Measurements from ENCODE around the gene VRK2. TPM values are rescaled to one million over a fixed set of nuclear protein-coding genes. Genes with fewer than 3 reads are reported as not detected.

The VRK2 gene
- total RNA-seq, 1 experiment from 2014 or later = 52.7 TPM

DNA sequence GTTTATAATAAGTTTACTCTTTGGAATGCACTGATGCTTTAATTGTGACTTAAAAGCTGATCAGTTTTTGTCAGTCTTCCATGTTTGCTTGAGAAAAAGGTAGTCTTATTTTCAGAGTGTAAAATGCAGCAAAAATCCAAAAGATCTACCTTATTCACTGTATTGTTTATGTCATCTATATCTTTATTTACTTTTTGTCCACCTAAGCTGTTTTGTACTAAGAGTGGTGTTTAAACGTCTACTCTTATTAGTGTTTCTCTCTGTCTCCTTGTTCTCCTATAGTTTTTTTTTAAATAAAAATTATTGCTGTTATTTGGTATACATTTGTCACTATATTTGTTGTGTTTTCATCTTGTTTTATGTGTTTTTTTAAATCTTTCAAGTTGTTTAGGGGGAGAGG is 50.4 kb downstream of the VRK2 start:
- Mint-ChIP-seq H3K36me3 (ENCODE audit: insufficient read depth, unreplicated experiment) (peaks cover 16% of the 10 kb centered on the region), H3K27ac (ENCODE audit: low read depth, unreplicated experiment) (peak overlapping the region; percentile 57), H3K27me3 (ENCODE audit: insufficient read depth, unreplicated experiment) (no peaks in the 10 kb centered on the region), H3K4me1 (ENCODE audit: insufficient read depth, unreplicated experiment) (peaks cover 13% of the 10 kb centered on the region), H3K4me3 (ENCODE audit: unreplicated experiment) (no peak overlapping the region), H3K9me3 (ENCODE audit: unreplicated experiment) (peaks cover 12% of the 10 kb centered on the region)
- ChIA-PET POLR2A (interaction anchor here (0.6 to 3.0 kb wide), 4 partner anchors 15 to 1262 kb away, joined by 3 to 10 read pairs (median 4); no protein-coding TSS in a partner anchor), CTCF (interaction anchor here (1.2 kb wide), 1 partner anchor 545 kb away, joined by 3 read pairs; no protein-coding TSS in a partner anchor)
- intact Hi-C loops (cut with micrococcal nuclease) = no loop called here
- no peak for DNase-seq (ENCODE audit: unreplicated experiment)
- TF ChIP-seq, protein P1, sequence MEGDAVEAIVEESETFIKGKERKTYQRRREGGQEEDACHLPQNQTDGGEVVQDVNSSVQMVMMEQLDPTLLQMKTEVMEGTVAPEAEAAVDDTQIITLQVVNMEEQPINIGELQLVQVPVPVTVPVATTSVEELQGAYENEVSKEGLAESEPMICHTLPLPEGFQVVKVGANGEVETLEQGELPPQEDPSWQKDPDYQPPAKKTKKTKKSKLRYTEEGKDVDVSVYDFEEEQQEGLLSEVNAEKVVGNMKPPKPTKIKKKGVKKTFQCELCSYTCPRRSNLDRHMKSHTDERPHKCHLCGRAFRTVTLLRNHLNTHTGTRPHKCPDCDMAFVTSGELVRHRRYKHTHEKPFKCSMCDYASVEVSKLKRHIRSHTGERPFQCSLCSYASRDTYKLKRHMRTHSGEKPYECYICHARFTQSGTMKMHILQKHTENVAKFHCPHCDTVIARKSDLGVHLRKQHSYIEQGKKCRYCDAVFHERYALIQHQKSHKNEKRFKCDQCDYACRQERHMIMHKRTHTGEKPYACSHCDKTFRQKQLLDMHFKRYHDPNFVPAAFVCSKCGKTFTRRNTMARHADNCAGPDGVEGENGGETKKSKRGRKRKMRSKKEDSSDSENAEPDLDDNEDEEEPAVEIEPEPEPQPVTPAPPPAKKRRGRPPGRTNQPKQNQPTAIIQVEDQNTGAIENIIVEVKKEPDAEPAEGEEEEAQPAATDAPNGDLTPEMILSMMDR (IDR thresholded peaks at IDR 0.05; ENCODE audit: unreplicated experiment) = no peak
- no TSS peak for BruUV-seq (replicated peaks)

DNA sequence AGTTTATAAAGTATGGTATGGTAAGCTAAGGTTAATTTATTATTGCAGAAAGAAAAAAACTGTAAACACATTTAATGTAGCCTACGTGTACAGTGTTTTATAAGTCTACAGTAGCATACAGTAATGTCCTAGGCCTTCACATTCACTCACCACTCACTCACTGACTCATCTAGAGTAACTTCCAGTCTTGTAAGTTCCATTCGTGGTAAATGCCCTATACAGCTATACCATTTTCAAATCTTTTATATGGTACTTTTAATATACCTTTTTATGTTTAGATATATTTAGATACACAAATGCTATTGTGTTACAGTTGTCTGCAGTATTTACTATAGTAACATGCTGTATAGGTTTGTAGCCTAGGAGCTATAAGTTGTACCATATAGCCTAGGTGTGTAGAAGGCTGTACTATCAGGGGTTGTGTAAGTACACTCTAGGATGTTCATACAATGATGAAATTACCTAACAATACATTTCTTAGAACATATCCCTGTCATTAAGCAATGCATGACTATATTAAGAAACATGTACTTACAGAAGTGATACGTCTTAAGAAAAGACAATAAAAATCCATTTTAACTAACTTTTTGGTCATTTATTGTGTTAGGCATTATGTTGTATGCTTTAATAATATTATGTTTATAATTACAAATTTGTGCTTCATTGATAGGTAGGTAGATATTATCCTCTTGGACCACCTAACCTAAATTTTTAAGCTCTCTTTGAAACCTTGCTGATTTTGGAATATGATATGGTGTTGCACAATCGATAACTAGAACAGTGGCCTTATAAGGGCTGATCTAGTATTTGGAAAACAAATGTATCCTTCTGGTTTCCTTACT is 51.9 kb downstream of the VRK2 start:
- H3K4me1 Mint-ChIP-seq (ENCODE audit: insufficient read depth, unreplicated experiment) = peaks cover 17% of the 10 kb centered on the region
- peak overlapping the region; percentile 59 for H3K27ac Mint-ChIP-seq (ENCODE audit: low read depth, unreplicated experiment)
- peaks cover 6% of the 10 kb centered on the region for H3K36me3 Mint-ChIP-seq (ENCODE audit: insufficient read depth, unreplicated experiment)
- ChIA-PET CTCF (interaction anchor here (0.6 to 3.0 kb wide), 7 partner anchors 24 to 547 kb away, joined by 3 to 7 read pairs (median 3); no protein-coding TSS in a partner anchor), POLR2A (interaction anchor here (0.6 to 4.8 kb wide), 10 partner anchors 10 to 52 kb away, joined by 3 to 38 read pairs (median 5); partner anchors contain the start of gene VRK2)
- no peaks in the 10 kb centered on the region for H3K27me3 Mint-ChIP-seq (ENCODE audit: insufficient read depth, unreplicated experiment)
- TF ChIP-seq, protein P1 (IDR thresholded peaks at IDR 0.05; ENCODE audit: unreplicated experiment) = no peak
- H3K9me3 Mint-ChIP-seq (ENCODE audit: unreplicated experiment) = peaks cover 12% of the 10 kb centered on the region
- DNase-seq (ENCODE audit: unreplicated experiment) = peak; percentile 67
- intact Hi-C loops (cut with micrococcal nuclease) = no loop called here
- no peak overlapping the region for H3K4me3 Mint-ChIP-seq (ENCODE audit: unreplicated experiment)
- TSS peak; percentile 67 for BruUV-seq (replicated peaks)

DNA sequence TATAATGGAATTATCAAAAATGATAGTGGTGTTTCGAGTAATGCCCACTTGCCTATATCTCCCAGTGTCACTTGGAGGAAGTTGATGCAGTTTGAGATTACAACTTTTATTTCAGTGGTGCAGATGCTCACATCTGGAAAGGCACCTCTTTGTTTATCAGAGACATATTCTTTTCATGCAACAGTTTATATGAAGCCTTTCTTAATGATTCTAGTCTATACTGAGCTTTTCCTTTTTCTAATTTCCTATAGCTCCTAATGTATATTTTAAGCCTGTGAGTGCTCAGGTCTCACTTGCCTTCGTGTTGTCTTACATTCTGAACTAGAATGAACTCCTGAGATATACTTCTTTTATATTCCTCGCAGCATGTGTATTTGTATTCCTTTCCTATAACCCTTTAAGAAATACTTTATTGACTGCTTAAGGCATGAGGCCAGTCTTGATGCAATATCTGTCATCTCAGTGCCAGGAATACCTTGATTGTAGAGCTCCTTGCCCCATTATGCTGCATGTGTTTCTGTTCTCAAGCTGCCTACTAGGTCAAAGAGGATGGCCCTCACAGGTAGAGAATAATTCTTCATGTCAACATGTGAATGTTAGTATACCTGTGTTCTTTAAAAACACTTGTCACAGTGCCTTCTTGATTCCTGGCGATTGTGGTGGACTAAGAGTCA is 52.6 kb downstream of the VRK2 start:
- Mint-ChIP-seq H3K4me1 (ENCODE audit: insufficient read depth, unreplicated experiment) (peaks cover 19% of the 10 kb centered on the region), H3K9me3 (ENCODE audit: unreplicated experiment) (peaks cover 12% of the 10 kb centered on the region), H3K36me3 (ENCODE audit: insufficient read depth, unreplicated experiment) (peaks cover 5% of the 10 kb centered on the region), H3K27me3 (ENCODE audit: insufficient read depth, unreplicated experiment) (no peaks in the 10 kb centered on the region), H3K27ac (ENCODE audit: low read depth, unreplicated experiment) (peak overlapping the region; percentile 59), H3K4me3 (ENCODE audit: unreplicated experiment) (no peak overlapping the region)
- BruUV-seq (replicated peaks) = TSS peak; percentile 31
- ChIA-PET POLR2A (interaction anchor here (0.9 to 4.8 kb wide), 8 partner anchors 9 to 288 kb away, joined by 4 to 38 read pairs (median 8); partner anchors contain the start of gene VRK2), CTCF (interaction anchor here (0.7 to 3.0 kb wide), 3 partner anchors 23 to 193 kb away, joined by 3 to 7 read pairs (median 3); no protein-coding TSS in a partner anchor)
- DNase-seq (ENCODE audit: unreplicated experiment) = no peak
- intact Hi-C loops (cut with micrococcal nuclease) = no loop called here
- TF ChIP-seq, protein P1 (IDR thresholded peaks at IDR 0.05; ENCODE audit: unreplicated experiment) = no peak

DNA sequence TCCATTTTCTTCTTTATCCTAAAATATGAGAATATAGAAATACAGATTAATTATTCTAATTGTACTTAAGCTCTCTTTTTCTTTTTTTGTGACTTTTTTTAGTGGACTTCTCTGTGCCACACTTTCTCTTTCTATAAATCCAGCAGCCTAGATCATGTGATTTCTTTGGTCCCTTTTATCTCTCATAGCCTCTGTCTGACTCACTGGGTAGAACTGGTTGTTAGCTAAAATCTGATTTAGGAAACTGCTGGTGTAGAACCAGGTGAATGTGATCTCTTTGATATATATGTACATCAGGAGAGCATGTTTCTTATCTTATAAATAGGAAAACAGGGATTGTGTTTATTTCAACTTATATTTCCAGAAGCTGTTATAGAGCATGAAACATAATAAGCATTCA is 54.9 kb downstream of the VRK2 start:
- Mint-ChIP-seq H3K9me3 (ENCODE audit: unreplicated experiment) (peaks cover 2% of the 10 kb centered on the region), H3K4me1 (ENCODE audit: insufficient read depth, unreplicated experiment) (peaks cover 19% of the 10 kb centered on the region), H3K4me3 (ENCODE audit: unreplicated experiment) (no peak overlapping the region), H3K36me3 (ENCODE audit: insufficient read depth, unreplicated experiment) (no peaks in the 10 kb centered on the region), H3K27me3 (ENCODE audit: insufficient read depth, unreplicated experiment) (no peaks in the 10 kb centered on the region), H3K27ac (ENCODE audit: low read depth, unreplicated experiment) (peak overlapping the region; percentile 59)
- intact Hi-C loops (cut with micrococcal nuclease) = no loop called here
- CTCF ChIA-PET = interaction anchor here (0.5 to 0.6 kb wide), 2 partner anchors 11 to 445 kb away, joined by 3 read pairs; no protein-coding TSS in a partner anchor
- TF ChIP-seq, protein P1 (IDR thresholded peaks at IDR 0.05; ENCODE audit: unreplicated experiment) = no peak
- DNase-seq (ENCODE audit: unreplicated experiment) = no peak
- POLR2A ChIA-PET = interaction anchor here (0.8 to 4.8 kb wide), 3 partner anchors 11 to 55 kb away, joined by 3 to 32 read pairs (median 29); partner anchors contain the start of gene VRK2
- no TSS peak for BruUV-seq (replicated peaks)
